ENCODE data around the gene TUT4. TPM values are rescaled to one million over a fixed set of nuclear protein-coding genes. Genes with fewer than 3 reads are reported as not detected.

TUT4 gene
- total RNA-seq, 1 donor from 2014 or later: 139 TPM

- H3F3A ChIP-seq (ENCODE audit: low read depth): peaks cover 11% of the 10 kb centered on the region
- H4K20me1 ChIP-seq (ENCODE audit: low read depth): peaks cover 13% of the 10 kb centered on the region
- H3K4me1 Mint-ChIP-seq: peaks cover 21% of the 10 kb centered on the region
- H3K4me1 ChIP-seq: peaks cover 16% of the 10 kb centered on the region
- DNase-seq (ENCODE audit: low spot score): no peak
- no peak overlapping the region for H3K9ac ChIP-seq
- peaks cover 78% of the 10 kb centered on the region for H3K79me2 ChIP-seq (ENCODE audit: low read depth)
- H2AFZ ChIP-seq (replicated peaks): no peak overlapping the region
- H3K36me3 Mint-ChIP-seq: peaks cover 34% of the 10 kb centered on the region
- no peak overlapping the region for H3K4me2 ChIP-seq
- no peak overlapping the region for H3K4me3 ChIP-seq
- TF ChIP-seq, protein P1, sequence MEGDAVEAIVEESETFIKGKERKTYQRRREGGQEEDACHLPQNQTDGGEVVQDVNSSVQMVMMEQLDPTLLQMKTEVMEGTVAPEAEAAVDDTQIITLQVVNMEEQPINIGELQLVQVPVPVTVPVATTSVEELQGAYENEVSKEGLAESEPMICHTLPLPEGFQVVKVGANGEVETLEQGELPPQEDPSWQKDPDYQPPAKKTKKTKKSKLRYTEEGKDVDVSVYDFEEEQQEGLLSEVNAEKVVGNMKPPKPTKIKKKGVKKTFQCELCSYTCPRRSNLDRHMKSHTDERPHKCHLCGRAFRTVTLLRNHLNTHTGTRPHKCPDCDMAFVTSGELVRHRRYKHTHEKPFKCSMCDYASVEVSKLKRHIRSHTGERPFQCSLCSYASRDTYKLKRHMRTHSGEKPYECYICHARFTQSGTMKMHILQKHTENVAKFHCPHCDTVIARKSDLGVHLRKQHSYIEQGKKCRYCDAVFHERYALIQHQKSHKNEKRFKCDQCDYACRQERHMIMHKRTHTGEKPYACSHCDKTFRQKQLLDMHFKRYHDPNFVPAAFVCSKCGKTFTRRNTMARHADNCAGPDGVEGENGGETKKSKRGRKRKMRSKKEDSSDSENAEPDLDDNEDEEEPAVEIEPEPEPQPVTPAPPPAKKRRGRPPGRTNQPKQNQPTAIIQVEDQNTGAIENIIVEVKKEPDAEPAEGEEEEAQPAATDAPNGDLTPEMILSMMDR (IDR thresholded peaks at IDR 0.05): no peak
- no peak for TF ChIP-seq EZH2 (IDR thresholded peaks at IDR 0.05)
- no peak for TF ChIP-seq EZH2phosphoT487 (IDR thresholded peaks at IDR 0.05)
- no peak overlapping the region for H3K27ac Mint-ChIP-seq
- H3K36me3 ChIP-seq: peaks cover 23% of the 10 kb centered on the region
- no peak overlapping the region for H3K27ac ChIP-seq
- no peaks in the 10 kb centered on the region for H3K9me3 Mint-ChIP-seq
- H3K4me3 Mint-ChIP-seq: no peak overlapping the region
- no peaks in the 10 kb centered on the region for H3K9me3 ChIP-seq (ENCODE audit: low read depth)
- H3K27me3 Mint-ChIP-seq (ENCODE audit: insufficient read depth, low read depth): peaks cover 2% of the 10 kb centered on the region
- no peaks in the 10 kb centered on the region for H3K27me3 ChIP-seq
Measured at GRCh38 chr1:52399629-52400028, 153.3 kb downstream of the TUT4 start.

GRCh38 chr1:52393174-52393573 lies 159.7 kb downstream of the TUT4 start:
- H3K4me3 Mint-ChIP-seq: no peak overlapping the region
- Histone ChIP-seq H3K4me3 (no peak overlapping the region), H2AFZ (replicated peaks) (no peak overlapping the region), H3F3A (ENCODE audit: low read depth) (no peaks in the 10 kb centered on the region), H3K4me1 (no peaks in the 10 kb centered on the region), H3K9ac (no peak overlapping the region), H4K20me1 (ENCODE audit: low read depth) (peaks cover 10% of the 10 kb centered on the region), H3K27me3 (no peaks in the 10 kb centered on the region), H3K27ac (no peak overlapping the region), H3K36me3 (peaks cover 30% of the 10 kb centered on the region), H3K9me3 (ENCODE audit: low read depth) (no peaks in the 10 kb centered on the region), H3K4me2 (no peak overlapping the region), H3K79me2 (ENCODE audit: low read depth) (peaks cover 53% of the 10 kb centered on the region)
- no peaks in the 10 kb centered on the region for H3K4me1 Mint-ChIP-seq
- TF ChIP-seq EZH2 (IDR thresholded peaks at IDR 0.05): no peak
- TF ChIP-seq EZH2phosphoT487 (IDR thresholded peaks at IDR 0.05): no peak
- TF ChIP-seq, protein P1 (IDR thresholded peaks at IDR 0.05): no peak
- peaks cover 41% of the 10 kb centered on the region for H3K36me3 Mint-ChIP-seq
- H3K27me3 Mint-ChIP-seq (ENCODE audit: insufficient read depth, low read depth): no peaks in the 10 kb centered on the region
- no peak for DNase-seq (ENCODE audit: low spot score)
- no peaks in the 10 kb centered on the region for H3K9me3 Mint-ChIP-seq
- no peak overlapping the region for H3K27ac Mint-ChIP-seq

DNA sequence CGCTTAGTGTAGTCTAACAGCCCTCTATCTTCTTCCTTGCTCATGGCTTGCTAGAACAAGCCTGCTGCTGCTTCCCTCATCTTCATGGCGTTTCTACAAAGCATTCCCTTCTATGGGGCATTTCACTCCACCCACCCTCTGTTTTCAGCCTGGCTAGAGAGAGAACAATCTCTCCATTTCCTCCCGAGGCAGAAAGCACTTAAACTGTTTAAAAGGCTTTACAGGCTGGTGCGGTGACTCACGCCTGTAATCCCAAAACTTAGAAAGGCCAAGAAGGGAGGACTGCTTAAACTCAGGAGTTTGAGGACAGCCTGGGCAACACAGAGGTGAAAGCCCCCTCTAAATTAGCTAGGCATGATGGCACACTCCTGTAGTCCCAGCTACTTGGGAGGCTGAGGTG lies 166.4 kb downstream of the TUT4 start:
- peaks cover 26% of the 10 kb centered on the region for H3K36me3 Mint-ChIP-seq

More for the DNA sequence above, 166.4 kb downstream of the TUT4 start:
- H3K4me3 ChIP-seq: no peak overlapping the region
- no peak for DNase-seq (ENCODE audit: low spot score)
- TF ChIP-seq, protein P1 (IDR thresholded peaks at IDR 0.05): no peak
- TF ChIP-seq EZH2 (IDR thresholded peaks at IDR 0.05): no peak
- no peak for TF ChIP-seq EZH2phosphoT487 (IDR thresholded peaks at IDR 0.05)
- H3K27ac Mint-ChIP-seq: no peak overlapping the region
- H3K9ac ChIP-seq: no peak overlapping the region
- H3K4me3 Mint-ChIP-seq: no peak overlapping the region
- no peak overlapping the region for H2AFZ ChIP-seq (replicated peaks)
- H3F3A ChIP-seq (ENCODE audit: low read depth): no peaks in the 10 kb centered on the region
- no peaks in the 10 kb centered on the region for H3K27me3 Mint-ChIP-seq (ENCODE audit: insufficient read depth, low read depth)
- H3K36me3 ChIP-seq: peaks cover 14% of the 10 kb centered on the region
- no peak overlapping the region for H3K4me2 ChIP-seq
- peaks cover 6% of the 10 kb centered on the region for H4K20me1 ChIP-seq (ENCODE audit: low read depth)
- H3K79me2 ChIP-seq (ENCODE audit: low read depth): peaks cover 13% of the 10 kb centered on the region
- H3K9me3 ChIP-seq (ENCODE audit: low read depth): no peaks in the 10 kb centered on the region
- H3K4me1 Mint-ChIP-seq: no peaks in the 10 kb centered on the region
- H3K27me3 ChIP-seq: no peaks in the 10 kb centered on the region
- H3K27ac ChIP-seq: no peak overlapping the region
- H3K4me1 ChIP-seq: no peaks in the 10 kb centered on the region
- H3K9me3 Mint-ChIP-seq: no peaks in the 10 kb centered on the region
